GM18907 (cell line): ENCODE results near the gene BFSP2.
"Not testable (repeated sequence)": the region's sequence is repeated elsewhere in the genome, so short reads cannot be mapped to it uniquely, and the experiment has no call there.

Experiments used
- ATAC-seq: cut with Tn5 transposase; IDR thresholded peaks from one replicate; pipeline ENCODE4 v1.9.1; 2021; ENCODE audit warnings: mild to moderate bottlenecking, moderate library complexity; ENCODE audit not compliant: unreplicated experiment

The BFSP2 gene

DNA sequence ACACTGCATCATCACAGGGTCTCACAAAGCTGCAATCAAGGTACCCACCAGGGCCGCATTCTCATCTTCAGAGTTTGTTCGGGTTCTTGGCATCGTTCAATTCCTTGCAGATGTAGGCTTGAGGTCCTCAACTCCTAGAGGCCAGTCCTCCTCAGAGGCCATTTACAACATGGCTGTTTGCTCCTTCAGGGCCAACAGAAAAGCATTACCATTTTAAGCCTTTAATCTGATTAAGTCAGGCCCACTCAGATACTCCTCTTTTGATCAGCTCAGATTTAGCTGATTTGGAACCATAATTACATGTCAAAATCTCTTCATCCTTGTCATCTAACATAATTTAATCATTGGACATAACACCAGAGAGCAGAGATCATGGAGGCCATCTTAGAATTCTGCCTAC, 55.4 kb downstream of the BFSP2 start:
- no peak for ATAC-seq

DNA sequence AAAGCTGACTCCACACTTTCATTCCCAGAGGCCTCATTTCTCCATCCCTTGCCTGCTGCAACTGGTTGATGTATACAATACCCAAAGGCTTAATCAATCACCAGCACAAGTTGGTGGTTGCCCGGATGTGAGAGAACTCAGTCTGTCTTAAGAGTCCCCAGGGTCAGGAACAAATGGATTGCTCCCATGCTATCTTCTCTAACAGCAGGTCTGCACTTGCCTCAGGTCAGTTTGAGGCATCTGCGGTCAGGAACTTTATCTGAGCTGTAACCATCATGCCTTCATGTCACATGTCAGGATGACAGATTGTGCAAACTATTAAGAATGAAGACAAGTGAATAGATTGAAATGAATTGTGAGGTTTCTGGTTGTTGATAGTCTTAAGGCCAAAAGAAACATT, 56.1 kb downstream of the BFSP2 start:
- ATAC-seq, result no peak

DNA sequence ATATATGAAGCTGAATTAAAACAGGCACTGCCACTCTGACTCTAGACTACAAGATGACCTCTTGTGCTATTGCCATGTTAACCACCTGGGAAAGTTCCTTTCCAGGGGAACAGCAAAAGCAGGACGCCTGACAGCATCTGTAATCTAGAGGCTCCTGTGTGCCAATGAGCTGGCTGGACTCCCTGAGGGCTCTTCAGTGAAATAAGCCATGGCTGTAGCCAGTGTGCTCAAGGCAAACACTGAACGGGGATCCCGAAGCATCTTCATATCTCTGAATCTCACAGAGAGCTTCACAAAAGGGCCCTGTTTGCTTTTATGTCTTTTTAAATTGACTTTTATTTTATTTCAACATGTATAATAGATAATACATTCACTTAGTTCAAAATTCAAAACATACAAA, 57.2 kb downstream of the BFSP2 start:
- ATAC-seq, result no peak

DNA sequence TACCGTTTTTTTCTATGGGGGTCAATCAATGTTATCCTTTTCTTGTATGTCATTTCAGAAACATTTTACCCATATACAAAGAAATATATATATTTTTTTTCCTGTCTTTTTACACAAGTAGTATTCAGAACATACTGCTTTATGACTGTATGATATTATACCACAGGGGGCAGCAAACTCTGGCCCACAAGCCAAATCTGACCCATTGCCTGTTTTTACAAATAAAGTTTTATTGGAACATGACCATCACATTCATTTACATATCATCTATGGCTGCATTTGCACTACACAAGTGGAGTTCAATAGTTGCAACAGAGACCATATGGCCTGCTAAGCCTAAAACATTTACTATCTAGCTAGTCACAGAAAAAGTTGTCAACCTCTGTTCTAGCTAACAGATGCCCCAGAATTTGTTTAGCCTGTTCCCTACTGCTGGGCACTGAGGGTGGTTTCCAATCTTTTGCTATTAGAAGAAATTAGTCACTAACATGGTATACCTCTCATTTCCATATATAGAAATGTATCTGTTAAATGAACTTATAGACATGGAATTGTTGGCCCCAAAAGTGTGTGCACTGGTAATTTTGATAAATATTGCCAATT, 57.7 kb downstream of the BFSP2 start:
- ATAC-seq, result no peak

DNA sequence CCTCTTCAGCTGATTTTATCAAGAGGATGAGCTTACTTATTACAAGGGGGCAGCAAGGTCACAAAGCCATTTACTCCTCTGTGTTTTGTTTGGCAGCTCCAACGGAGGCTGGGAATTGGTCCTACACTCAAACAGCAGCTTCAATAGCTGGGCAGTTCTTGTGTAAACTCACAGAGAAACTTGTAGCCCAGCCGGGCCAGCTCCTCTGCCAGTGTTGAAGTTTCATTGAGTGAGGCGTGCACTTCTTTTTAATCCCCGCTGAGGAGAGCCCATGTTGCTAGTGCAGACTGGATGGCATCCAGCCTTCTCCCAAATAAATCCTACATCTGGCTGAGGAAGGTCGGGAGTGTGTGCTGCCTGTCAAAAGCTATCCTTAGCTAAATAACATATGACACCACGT, 59.5 kb downstream of the BFSP2 start:
- ATAC-seq, result no peak

DNA sequence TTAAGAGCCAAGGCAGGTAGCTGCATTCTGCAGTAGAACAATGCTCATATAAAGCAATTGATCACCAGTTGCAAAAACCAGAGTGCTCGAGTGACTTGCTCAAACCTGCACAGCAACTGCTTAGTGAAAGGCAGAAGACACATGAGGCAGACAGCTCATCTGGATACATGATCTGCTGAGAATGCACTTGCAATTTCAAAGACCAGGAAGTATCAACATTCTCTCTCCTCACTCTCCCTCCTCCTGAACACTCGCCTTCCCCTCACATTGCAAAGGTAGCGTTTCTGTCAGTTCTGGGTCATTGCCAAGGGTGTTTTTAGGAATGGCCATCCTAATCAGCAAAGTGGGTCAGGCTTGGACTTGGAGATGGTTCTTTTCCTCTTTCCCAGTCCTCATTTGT, 61.0 kb downstream of the BFSP2 start:
- no peak for ATAC-seq

DNA sequence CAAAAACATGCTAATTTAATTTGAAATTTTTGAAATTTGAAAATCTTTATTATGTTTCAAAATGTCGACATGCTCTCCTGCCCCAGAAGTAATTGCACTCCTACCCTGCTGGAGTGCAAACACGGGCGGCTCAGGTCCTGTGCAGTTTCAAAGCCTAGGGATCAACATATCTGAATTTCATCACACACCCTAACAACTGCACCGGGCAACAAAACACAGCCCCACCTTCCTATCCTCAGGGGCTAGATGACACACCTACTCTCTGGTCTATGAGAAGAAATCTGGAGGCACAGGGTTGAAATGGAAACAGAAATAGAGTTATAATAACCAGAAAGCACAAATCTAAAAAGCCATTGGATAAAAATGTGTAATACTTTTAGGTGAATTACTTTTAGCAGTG, 61.4 kb downstream of the BFSP2 start:
- ATAC-seq, result no peak

DNA sequence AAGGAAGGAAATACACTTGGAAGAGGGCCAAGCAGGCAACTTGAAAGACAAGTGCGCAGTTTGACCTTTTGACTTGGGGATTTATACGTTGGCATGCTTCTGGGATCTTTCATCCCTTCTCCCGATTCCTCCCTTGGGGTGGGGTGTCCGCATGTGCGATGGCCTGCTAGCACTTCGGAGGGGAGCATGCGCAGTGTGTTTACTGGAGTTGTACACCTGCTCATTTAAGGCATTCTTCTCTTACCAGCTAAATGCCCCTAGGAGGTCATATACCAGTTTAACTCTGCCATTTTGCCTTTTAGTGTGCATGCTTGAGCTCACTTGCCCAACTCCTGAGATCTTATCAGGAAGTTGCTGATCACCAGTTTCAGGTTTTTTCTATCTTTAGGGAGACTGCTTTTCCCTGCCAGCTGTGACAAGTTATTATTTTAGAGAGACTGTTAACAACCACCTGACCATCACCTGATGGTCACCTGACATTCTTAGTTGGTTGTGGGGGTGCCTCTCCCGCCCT, 63.5 kb downstream of the BFSP2 start:
- ATAC-seq, result no peak

DNA sequence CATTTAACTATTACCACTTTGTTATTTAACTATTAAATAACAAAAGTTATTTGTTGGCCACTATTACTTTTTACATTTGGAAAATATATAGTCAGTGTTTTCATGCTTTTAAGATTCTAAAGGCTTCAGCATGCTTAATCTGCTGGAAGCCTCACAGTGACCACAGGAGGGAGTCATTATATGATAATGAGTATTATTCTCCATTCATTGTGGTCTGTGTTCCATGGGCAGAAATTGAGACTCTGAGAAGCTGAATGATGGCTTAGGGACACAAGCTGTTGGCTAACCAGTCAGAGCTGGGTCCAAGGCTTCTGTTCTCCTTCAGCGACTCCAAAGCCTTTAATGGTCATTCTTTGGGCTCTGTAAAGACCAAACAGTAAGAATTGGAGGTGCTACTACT, 64.7 kb downstream of the BFSP2 start:
- no peak for ATAC-seq

DNA sequence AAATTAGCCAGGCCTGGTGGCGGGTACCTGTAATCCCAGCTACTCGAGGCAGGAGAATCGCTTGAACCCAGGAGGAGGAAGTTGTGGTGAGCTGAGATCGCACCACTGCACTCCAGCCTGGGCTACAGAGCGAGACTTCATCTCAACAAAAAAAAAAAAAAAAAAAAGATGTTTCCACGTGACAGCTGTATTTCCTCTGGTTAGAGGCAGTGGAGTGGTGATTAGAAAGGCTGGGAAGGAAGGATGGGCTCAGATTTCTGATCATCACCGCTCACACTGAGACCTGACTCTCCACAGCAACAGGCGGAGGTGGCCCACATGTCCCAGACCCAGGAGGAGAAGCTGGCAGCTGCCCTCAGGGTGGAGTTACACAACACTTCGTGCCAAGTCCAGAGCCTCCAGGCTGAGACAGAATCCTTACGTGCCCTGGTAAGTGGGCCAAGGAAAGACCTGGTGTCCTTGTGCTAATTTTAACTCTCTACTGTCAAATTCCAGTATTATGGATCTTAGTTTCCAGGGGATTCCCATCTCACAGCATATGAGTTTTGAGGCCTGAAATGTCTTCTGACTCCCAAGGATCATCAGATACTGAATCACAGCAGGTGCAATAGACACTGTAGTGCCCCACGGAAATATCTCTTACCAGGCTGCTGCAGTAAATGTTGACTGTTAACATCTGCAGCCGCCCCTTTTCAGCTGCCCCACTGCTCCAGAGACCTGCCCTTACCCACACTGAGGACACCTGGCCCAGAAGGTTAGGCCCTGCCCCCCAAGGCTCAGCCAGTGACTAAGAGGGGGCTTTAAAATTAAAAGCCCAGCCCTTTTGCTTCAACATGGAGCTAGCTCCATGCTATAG, 66.9 kb downstream of the BFSP2 start:
- ATAC-seq, result peak; percentile 45

DNA sequence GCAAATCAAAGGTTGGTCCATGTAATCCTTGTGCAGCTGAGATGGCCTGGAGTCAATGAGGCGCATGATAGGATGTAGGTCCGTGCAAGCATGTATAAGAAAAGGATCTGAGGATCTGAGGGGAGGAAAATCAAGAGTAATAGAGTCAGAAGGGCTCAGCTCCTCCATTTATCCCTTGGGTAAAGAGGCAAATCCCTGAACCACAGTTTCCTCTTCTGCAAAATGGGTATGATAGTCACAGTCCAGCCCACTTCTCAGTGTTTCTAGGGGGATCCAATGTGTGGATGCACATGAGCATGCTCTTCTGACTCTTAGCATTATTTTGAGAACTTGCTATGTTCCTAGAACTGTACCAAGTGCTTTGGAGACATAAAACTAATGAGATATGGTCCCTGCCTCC, 67.9 kb downstream of the BFSP2 start:
- ATAC-seq, result no peak

DNA sequence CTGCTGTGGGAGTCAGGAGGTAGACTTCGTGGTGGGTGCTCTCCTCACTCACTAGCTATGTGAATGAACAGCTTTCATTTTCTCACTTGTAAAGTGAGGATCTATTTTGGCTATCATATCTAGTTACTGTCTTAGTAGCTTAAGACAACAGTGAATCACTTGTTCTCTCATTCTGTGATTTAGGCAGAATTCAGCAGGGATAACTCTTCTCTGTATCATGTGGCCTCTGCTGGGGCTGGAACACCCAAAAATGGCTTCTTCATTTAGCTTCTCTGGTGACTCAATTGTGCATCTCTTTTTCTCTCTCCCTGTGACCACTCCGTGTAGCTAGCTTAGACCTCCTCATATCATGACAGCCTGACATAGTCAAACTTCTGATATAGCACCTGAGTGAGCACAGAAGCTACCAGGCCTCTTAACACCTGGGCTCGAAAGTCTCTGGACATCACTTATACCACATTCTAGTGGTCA, 68.4 kb downstream of the BFSP2 start:
- no peak for ATAC-seq

DNA sequence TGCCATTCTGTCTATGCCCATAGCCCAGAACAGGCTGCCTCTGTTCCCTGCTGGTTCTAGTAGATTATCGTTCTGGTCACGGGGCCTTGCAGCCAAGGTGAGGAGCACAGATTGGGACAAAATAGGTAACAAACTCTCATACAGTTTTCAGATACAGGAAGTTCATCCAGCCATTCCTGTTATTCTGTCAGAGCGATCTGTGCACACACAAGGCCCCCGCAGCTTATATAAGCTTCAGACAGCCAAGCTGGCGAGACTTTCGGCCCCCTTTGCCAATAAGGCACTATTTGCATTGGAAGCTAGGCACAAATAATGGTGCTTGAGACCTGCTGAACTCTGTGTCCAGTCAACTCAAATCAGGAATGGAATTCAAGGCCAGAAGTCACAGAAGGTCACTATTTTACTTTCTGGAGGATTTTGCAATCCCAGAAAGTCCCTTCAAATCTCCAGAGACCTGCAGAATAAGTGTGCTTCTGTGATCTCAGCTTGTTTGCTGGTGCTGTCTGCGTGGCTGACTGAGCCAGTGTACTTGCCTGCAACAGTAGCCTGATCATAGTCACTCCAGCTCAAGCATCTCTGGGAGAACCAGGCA, 69.4 kb downstream of the BFSP2 start:
- ATAC-seq, result no peak

DNA sequence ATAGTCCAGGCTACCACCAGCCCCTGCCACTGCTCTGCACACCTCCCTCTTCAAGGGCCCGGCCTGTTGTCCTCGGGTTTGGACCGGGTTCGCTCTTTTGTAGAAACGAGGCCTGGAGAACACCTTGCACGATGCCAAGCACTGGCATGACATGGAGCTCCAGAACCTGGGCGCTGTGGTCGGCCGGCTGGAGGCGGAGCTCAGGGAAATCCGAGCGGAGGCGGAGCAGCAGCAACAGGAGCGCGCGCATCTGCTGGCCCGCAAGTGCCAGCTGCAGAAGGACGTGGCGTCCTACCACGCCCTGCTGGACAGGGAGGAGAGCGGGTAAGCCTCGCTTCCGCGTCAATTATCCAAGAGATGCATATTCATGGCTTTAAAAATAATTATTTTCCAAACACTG, 72.4 kb downstream of the BFSP2 start:
- no peak for ATAC-seq

DNA sequence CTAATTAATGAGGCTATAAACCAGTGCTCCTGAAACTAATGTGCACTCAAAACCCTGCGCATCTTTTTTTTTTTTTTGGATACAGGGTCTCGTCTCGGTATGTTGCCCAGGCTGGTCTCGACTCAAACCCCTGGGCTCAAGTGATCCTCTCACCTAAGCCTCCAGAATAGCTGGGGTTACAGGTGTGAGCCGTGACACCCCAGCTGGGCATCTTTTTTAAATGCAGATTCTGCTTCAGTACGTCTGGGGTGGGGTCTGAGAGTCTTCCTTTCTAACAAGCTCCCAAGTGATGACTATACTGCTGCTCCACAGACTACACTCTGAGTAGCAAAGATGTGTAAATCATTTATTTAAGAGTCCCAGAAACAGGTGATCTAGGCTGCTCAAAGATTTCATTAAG, 73.0 kb downstream of the BFSP2 start:
- ATAC-seq, result no peak

DNA sequence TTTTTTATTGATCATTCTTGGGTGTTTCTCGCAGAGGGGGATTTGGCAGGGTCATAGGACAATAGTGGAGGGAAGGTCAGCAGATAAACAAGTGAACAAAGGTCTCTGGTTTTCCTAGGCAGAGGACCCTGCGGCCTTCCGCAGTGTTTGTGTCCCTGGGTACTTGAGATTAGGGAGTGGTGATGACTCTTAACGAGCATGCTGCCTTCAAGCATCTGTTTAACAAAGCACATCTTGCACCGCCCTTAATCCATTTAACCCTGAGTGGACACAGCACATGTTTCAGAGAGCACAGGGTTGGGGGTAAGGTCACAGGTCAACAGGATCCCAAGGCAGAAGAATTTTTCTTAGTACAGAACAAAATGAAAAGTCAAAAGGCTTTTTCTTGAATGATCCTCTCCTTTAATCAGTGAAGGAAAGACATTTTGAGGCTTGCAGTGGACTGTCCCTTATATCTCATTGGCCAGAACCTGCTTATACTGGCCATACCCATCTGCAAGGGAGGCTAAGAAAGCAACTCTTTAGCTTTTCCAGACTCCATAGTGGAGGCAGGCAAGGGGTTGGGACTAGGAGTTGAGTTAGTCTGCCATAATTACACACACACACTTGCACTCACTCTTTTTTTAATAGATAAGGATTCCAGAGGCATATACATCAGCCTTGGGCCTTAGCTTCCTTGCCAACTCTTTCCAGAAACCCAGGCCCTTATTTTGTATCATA, 73.8 kb downstream of the BFSP2 start:
- not testable (repeated sequence) for ATAC-seq

DNA sequence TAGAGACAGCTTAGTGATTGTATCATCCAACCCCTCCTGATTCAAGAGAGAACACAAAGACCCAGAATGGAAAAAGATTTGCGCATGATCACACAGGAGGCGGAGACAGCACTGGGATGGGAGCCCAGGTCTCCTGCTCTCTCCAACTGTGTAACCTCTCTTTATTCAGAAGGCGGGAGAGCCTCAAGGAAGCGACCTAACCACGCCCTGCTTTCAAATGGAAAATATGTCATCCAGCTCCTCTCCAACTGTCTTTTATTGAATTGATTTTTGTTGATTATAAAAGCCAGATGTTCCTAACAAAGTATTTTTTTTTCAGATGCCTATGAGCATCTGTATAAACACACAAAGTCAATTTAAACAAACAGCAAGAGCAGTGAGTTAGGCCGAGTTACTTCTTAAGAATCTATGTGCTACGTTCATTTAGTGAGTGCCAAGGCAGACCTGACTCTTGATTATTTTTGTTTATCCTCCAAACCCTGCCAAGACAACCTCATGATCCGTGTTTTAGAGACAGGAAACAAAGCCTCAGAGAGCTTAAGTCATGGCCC, 74.5 kb downstream of the BFSP2 start:
- no peak for ATAC-seq

DNA sequence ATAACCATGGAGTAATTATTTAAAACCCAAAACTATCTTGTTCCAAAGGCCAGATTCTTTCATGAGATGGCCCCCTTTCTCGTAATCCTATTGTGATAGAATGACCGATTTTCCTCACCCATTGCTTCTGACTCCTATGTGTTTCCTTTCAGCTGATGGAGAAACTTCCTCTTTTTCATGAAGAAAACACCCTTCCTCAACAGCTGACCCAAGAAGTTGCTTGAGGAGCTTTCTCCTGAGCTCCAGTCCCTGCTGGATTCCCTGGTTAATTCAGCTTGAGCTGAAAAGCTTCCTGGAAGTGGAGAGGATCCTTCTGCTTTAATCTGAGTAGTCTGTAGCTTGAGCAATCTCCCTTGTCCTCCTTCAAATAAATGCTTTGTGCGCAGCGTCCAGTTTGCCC, 75.0 kb downstream of the BFSP2 start:
- no peak for ATAC-seq

DNA sequence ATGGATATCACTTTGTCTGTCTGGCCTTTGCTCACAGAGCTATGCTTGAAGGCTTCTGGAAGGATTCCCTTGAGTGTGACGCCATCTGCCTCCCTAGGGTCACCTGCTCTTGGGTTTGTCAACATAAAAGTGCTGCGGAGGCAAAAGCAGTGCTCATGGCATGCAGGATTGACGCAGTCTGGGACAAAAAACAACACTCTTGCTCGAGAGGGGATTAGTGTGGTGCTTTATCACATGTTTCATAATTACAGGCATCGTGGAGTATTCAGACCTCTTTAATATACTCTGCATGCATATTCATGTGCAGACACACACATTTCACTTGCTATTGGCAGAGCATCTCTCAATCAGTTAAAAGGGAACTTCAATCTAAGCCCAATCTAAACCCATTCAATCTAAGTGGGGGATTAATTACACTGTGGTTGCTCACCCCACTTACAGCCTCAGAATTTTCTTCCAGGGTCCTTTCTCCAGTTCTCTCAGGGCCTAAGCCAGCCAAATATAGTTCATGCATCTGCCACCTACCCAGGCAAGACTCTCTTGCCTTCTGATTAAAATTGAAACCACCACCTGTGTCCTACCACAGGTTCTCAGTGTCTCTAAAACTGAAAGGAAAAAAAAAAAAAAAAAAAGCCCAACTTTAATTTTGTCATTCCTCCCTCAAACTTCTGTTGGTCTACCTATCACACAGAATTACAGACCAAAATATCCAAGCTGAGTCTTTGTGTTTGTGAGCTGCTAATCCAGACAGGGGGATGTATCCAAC, 75.6 kb downstream of the BFSP2 start:
- peak; percentile 84 for ATAC-seq

DNA sequence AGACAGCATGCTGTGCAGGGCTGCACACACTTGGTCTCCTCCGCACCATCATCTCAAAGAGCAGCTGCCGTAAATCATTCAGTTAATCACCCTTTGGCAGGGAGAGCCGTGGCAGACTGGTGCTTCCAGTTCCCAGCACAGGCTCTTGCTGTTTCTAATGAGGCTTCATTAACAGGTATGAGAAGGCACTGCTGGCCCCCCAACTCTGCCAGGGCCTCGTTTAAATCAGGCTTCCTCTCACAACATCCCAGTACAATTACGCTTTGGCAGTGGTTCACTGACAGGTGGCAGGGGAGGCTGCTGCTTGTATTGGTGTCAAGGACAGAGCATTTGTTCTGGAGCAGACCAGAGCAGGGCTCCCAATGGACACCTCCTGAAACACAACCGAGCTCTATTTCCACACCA, 77.1 kb downstream of the BFSP2 start:
- no peak for ATAC-seq
